SU-DHL-6 (cell line): ENCODE measurements around the gene UBASH3B.
"Not testable (repeated sequence)": the region's sequence is repeated elsewhere in the genome, so short reads cannot be mapped to it uniquely, and the experiment has no call there.

Source experiments
- H2AFZ ChIP-seq: fragments of 200-600 bp; sonication (generic); 2 replicates; pipeline ENCODE4 v1.6.1; 2014; ENCODE audit warnings: low read depth, mild to moderate bottlenecking, moderate library complexity, mixed read lengths, antibody characterized with exemption, low read length; ENCODE audit not compliant: severe bottlenecking
- H3F3A ChIP-seq: fragments of 200-600 bp; shearing (Covaris generic); 2 replicates; pipeline ENCODE4 v1.6.0; 2016; ENCODE audit warnings: antibody characterized with exemption, mild to moderate bottlenecking; ENCODE audit not compliant: insufficient read depth
- H3K27ac ChIP-seq: fragments of 200-600 bp; sonication (generic); 2 replicates; pipeline ENCODE4 v1.5.1; 2016; ENCODE audit warnings: low read depth, mild to moderate bottlenecking, low read length, moderate library complexity, mixed read lengths
- H3K27me3 ChIP-seq: fragments of 200-600 bp; sonication (generic), shearing (Covaris generic); 2 replicates; pipeline ENCODE4 v1.6.0; 2014; ENCODE audit warnings: mild to moderate bottlenecking, low read length
- H3K36me3 ChIP-seq: fragments of 200-600 bp; sonication (generic); 2 replicates; pipeline ENCODE4 v1.6.1; 2014; ENCODE audit warnings: mild to moderate bottlenecking, low read length, mixed read lengths
- H3K4me2 ChIP-seq: fragments of 300-600, 200-600 bp; shearing (Covaris generic), sonication (generic); 2 replicates; pipeline ENCODE4 v1.6.0; 2014; ENCODE audit warnings: low read length, low read depth, mild to moderate bottlenecking; ENCODE audit not compliant: poor library complexity, severe bottlenecking
- H3K4me3 ChIP-seq: fragments of 200-600 bp; sonication (generic); 2 replicates; pipeline ENCODE4 v1.5.1; 2014; ENCODE audit warnings: antibody characterized with exemption, low read length, mild to moderate bottlenecking, mixed read lengths; ENCODE audit not compliant: insufficient read depth, poor library complexity, severe bottlenecking
- H3K79me2 ChIP-seq: fragments of 200-600 bp; sonication (generic); 2 replicates; pipeline ENCODE4 v1.6.1; 2014; ENCODE audit warnings: mild to moderate bottlenecking, low read length, moderate library complexity; ENCODE audit not compliant: insufficient read depth
- H3K9ac ChIP-seq: fragments of 200-600 bp; sonication (generic); 2 replicates; pipeline ENCODE4 v1.7.0; 2014; ENCODE audit warnings: mild to moderate bottlenecking, low read length
- H3K9me2 ChIP-seq: fragments of 200-600 bp; sonication (generic); replicated peaks from 2 replicates; pipeline ENCODE4 v1.6.1; 2014; ENCODE audit warnings: low read length; ENCODE audit not compliant: insufficient read depth
- H3K9me3 ChIP-seq: fragments of 200-600 bp; sonication (generic); 2 replicates; pipeline ENCODE4 v1.6.1; 2014; ENCODE audit warnings: low read length, mixed read lengths; ENCODE audit not compliant: insufficient read depth
- H4K20me1 ChIP-seq: fragments of 200-600 bp; sonication (generic); 2 replicates; pipeline ENCODE4 v1.6.1; 2014; ENCODE audit warnings: low read depth, mild to moderate bottlenecking, antibody characterized with exemption, low read length, moderate library complexity, mixed read lengths
- EZH2phosphoT487 ChIP-seq: fragments of 200-600 bp; sonication (generic), shearing (Covaris generic); conservative IDR thresholded peaks from 2 replicates; pipeline ENCODE4 v1.6.1; 2018; ENCODE audit warnings: mild to moderate bottlenecking, antibody characterized with exemption, low read length, moderate library complexity, mixed read lengths
- TF ChIP-seq, protein P1 (sequence below): fragments of 200-600 bp; sonication (generic); IDR thresholded peaks from one replicate; pipeline ENCODE4 v1.5.1; 2017; ENCODE audit warnings: antibody characterized with exemption, mild to moderate bottlenecking, low read length, moderate library complexity; ENCODE audit not compliant: insufficient read depth, poor library complexity, severe bottlenecking

UBASH3B gene

DNA sequence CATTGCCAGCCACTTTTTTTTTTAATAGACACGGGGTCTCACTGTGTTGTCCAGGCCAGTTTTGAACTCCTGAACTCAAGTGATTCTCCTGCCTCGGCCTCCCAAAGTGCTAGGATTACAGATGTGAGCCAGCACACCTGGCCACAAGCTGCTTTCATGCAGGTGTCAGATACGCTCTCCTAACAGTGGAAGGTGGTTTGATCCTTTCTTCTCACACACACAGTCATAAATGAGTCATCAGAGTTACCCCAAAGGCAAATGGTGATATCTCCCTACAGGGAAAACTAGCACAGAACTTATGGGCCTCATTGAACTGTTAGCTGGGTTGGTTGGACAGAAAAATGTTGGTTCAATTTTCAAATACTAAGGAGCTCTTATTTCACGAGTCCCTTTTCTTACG lies 38.2 kb upstream of the UBASH3B start:
- no peaks in the 10 kb centered on the region for H3K36me3 ChIP-seq
- H3K4me2 ChIP-seq: no peak overlapping the region
- H3F3A ChIP-seq: no peaks in the 10 kb centered on the region
- no peaks in the 10 kb centered on the region for H3K79me2 ChIP-seq
- no peaks in the 10 kb centered on the region for H3K9me2 ChIP-seq
- H3K27ac ChIP-seq: no peak overlapping the region
- no peak overlapping the region for H2AFZ ChIP-seq
- H3K27me3 ChIP-seq: no peaks in the 10 kb centered on the region
- H3K9me3 ChIP-seq: no peaks in the 10 kb centered on the region
- H3K9ac ChIP-seq: no peak overlapping the region
- TF ChIP-seq EZH2phosphoT487: no peak
- H4K20me1 ChIP-seq: no peaks in the 10 kb centered on the region
- no peak overlapping the region for H3K4me3 ChIP-seq

DNA sequence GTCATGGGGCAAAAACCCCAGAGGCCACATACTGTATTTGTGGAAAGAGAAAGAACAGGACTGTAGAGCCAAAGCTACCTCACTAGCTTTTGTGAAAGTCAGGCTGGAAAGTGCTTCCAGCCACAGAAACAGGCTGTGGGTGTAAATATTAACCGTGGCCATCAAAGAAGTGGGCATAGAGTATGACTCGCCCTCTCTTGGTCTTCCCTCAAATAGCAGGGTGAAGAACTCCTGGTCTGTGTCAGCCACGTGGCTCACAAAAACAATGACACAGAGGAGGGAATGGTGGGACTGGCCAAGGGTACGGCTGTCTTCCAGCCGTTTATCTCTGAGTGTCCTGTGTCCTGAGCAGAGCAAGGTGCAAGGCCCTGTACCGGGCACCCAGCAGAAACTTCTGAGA lies 37.6 kb upstream of the UBASH3B start:
- no peaks in the 10 kb centered on the region for H3K36me3 ChIP-seq
- no peak overlapping the region for H3K27ac ChIP-seq
- no peaks in the 10 kb centered on the region for H4K20me1 ChIP-seq
- no peaks in the 10 kb centered on the region for H3K27me3 ChIP-seq
- no peaks in the 10 kb centered on the region for H3F3A ChIP-seq
- H3K79me2 ChIP-seq: no peaks in the 10 kb centered on the region
- no peak for TF ChIP-seq EZH2phosphoT487
- TF ChIP-seq, protein P1, sequence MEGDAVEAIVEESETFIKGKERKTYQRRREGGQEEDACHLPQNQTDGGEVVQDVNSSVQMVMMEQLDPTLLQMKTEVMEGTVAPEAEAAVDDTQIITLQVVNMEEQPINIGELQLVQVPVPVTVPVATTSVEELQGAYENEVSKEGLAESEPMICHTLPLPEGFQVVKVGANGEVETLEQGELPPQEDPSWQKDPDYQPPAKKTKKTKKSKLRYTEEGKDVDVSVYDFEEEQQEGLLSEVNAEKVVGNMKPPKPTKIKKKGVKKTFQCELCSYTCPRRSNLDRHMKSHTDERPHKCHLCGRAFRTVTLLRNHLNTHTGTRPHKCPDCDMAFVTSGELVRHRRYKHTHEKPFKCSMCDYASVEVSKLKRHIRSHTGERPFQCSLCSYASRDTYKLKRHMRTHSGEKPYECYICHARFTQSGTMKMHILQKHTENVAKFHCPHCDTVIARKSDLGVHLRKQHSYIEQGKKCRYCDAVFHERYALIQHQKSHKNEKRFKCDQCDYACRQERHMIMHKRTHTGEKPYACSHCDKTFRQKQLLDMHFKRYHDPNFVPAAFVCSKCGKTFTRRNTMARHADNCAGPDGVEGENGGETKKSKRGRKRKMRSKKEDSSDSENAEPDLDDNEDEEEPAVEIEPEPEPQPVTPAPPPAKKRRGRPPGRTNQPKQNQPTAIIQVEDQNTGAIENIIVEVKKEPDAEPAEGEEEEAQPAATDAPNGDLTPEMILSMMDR: no peak
- H3K9me2 ChIP-seq: no peaks in the 10 kb centered on the region
- no peak overlapping the region for H3K4me2 ChIP-seq
- no peak overlapping the region for H2AFZ ChIP-seq
- H3K4me3 ChIP-seq: no peak overlapping the region
- H3K9me3 ChIP-seq: no peaks in the 10 kb centered on the region
- H3K9ac ChIP-seq: no peak overlapping the region

DNA sequence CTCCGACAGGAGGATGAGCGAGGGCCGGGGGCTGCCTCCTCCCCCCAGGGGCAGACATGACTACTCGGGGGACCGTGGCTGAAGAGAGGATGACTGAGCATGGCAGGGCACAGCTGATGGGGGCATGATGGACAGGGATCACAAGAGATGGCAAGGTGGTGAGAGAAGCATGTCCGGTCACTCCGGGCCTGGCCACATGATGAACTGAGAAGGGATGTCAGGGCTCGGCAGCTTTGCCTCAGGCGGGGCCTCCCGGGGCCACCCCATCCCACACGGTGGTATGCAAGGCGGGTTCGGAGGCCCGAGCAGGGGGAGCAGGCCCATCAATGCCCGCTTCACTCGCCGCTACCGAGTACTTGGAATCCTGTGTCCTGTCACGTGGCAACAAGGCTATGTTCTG lies 36.6 kb upstream of the UBASH3B start:
- TF ChIP-seq, protein P1: no peak
- TF ChIP-seq EZH2phosphoT487: no peak
- no peak overlapping the region for H3K9ac ChIP-seq

DNA sequence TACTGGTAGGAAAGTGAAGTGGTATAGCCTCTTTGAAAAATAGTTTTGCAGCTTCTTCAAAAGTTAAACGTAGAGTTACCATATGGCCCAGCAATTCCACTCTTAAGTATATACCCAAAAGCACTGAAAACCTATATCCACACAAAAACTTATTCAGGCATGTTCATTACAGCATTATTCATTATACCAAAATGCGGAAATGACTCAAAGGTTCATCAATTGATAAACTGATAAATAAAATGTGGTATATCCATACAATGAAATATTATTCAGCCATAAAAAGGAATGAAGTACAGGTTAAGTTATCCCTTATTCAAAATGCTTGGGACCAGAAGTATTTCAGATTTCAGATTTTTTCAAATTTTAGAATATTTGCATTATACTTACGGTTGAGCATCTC lies 35.8 kb upstream of the UBASH3B start:
- Histone ChIP-seq H3K4me3 (no peak overlapping the region), H3K9me2 (no peaks in the 10 kb centered on the region), H3K4me2 (no peak overlapping the region), H4K20me1 (no peaks in the 10 kb centered on the region), H3F3A (no peaks in the 10 kb centered on the region), H3K79me2 (no peaks in the 10 kb centered on the region), H3K9me3 (no peaks in the 10 kb centered on the region), H3K36me3 (no peaks in the 10 kb centered on the region), H3K27me3 (no peaks in the 10 kb centered on the region), H2AFZ (no peak overlapping the region), H3K27ac (no peak overlapping the region), H3K9ac (no peak overlapping the region)
- TF ChIP-seq EZH2phosphoT487: no peak
- TF ChIP-seq, protein P1: no peak

More for the DNA sequence above, 36.6 kb upstream of the UBASH3B start:
- Histone ChIP-seq H3K79me2 (no peaks in the 10 kb centered on the region), H3K4me3 (no peak overlapping the region), H3K4me2 (no peak overlapping the region), H3K27ac (no peak overlapping the region), H4K20me1 (no peaks in the 10 kb centered on the region), H3K36me3 (no peaks in the 10 kb centered on the region), H3F3A (no peaks in the 10 kb centered on the region), H3K9me2 (no peaks in the 10 kb centered on the region), H3K27me3 (no peaks in the 10 kb centered on the region), H3K9me3 (no peaks in the 10 kb centered on the region), H2AFZ (no peak overlapping the region)

DNA sequence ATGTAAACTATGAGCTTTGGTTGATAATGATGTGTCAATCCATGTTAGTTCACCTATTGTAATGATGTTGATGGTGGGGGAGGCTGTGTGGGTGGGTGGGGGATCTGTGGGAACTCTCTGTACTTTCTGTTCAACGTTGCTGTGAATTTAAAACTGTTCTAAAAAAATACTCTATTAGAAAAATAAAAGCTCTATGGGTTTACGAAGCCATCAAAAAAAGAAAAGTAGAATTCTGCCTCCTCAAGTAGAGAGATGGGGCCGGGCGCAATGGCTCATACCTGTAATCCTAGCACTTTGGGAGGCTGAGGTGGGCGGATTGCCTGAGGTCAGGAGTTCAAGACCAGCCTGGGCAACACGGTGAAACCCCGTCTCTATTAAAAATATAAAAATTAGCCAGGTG lies 30.0 kb upstream of the UBASH3B start:
- not testable (repeated sequence) for H2AFZ ChIP-seq, H3K79me2 ChIP-seq, H3K4me3 ChIP-seq, H3K9me3 ChIP-seq, H4K20me1 ChIP-seq, H3K36me3 ChIP-seq, H3F3A ChIP-seq, H3K27me3 ChIP-seq, H3K4me2 ChIP-seq, H3K9ac ChIP-seq, H3K27ac ChIP-seq, H3K9me2 ChIP-seq
